HG03460 (cell line): Measurements from ENCODE around the gene DCAF12.
"Not testable (repeated sequence)": the region's sequence is repeated elsewhere in the genome, so short reads cannot be mapped to it uniquely, and the experiment has no call there.

Source experiments
- ATAC-seq: cut with Tn5 transposase; IDR thresholded peaks from one replicate; pipeline ENCODE4 v1.9.1; 2021; ENCODE audit not compliant: unreplicated experiment

DCAF12 gene

DNA sequence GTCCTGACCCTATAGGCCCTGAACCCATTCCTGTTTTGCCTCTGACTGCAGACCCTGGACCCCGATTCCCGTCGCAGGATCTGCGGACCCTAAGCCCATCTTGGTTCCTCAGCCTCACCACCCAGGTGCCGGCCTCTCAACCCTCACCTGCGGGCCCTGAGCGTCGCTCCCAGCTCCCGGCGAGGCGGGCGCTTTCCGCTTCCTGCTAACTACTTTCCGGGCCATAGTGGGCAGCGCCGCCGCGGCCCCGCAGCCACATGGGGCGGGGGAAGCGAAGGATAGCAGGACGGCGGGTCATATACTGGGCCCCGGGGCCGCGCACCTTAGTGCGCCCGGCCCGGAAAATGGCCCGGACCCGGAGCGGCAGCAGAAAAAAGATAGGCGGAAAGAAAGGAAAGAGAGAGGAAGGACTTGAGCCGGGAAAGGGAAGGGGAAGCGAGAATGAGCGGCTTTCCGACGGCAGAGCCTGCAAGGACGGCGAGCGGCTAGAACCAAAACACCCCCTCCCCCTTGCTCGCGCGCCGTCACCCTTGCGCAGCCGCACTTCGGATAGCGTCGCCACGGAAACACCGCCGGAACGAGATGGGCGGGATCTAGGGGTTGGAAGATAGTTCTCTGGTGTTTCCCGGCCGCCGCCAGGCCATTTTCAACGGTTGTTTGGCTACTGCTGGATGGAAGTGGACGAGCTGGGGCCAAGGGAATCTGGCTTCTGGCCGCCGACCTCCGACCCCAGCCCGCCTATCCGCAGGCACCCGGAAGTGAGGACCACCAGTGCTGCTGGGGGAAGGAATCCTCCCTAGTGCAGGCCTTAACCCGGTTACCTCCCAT, at the start of gene DCAF12:
Gene DCAF12 (minus strand): TSS at position 492 of the 828 bp plus-strand sequence. CDS start 267 bp downstream, at position 225.
- ATAC-seq = peak; percentile 76

DNA sequence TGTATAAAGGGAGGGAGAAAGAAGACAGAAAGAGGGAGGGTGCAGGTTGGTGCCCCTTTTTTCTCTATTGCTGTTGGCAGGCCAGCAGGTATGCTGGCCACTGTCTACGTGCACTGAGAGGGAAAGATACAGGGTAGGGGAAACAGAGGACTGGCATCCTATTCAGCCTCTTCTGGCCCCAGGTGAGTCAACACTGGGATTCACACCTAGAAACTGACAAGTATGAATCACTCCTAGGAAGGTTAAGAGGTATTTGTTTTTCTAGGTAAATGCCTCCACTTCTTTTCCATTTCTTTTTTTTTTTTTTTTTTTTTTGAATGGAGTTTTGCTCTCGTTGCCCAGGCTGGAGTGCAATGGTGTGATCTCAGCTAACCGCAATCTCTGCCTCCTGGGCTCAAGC, 49.6 kb upstream of the DCAF12 start:
- ATAC-seq = no peak

DNA sequence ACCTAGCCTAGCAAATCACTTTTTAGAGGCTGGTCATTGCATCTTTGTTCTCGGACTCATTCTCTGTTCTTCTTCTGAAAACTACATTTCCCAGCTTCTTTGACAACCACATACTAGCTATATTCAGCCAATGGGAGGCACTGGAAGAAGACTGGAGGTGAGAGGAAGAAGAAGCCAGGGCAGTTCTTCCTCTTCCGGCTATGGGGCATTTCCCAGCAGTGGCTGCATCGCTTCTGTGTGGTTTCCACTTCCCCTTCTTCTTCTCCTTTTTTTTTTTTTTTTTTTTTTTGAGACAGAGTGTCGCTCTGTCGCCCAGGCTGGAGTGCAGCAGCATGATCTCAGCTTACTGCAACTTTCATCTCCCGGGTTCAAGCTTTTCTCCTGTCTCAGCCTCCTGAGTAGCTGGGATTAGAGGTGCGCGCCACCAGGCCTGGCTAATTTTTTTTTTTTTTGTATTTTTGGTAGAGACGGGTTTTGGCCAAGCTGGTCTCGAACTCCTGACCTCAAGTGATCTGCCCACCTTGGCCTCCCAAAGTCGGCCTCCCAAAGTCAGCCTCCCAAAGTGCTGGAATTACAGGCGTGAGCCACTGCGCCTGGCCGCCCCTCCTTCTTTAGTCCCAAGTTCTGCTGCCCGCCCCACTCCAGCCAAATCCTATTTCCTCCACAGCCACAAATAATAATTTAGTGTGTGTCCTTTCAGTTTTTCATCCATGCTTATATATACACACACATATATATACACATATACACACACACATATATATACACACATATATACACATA, 45.4 kb upstream of the DCAF12 start:
- peak; percentile 67 for ATAC-seq

DNA sequence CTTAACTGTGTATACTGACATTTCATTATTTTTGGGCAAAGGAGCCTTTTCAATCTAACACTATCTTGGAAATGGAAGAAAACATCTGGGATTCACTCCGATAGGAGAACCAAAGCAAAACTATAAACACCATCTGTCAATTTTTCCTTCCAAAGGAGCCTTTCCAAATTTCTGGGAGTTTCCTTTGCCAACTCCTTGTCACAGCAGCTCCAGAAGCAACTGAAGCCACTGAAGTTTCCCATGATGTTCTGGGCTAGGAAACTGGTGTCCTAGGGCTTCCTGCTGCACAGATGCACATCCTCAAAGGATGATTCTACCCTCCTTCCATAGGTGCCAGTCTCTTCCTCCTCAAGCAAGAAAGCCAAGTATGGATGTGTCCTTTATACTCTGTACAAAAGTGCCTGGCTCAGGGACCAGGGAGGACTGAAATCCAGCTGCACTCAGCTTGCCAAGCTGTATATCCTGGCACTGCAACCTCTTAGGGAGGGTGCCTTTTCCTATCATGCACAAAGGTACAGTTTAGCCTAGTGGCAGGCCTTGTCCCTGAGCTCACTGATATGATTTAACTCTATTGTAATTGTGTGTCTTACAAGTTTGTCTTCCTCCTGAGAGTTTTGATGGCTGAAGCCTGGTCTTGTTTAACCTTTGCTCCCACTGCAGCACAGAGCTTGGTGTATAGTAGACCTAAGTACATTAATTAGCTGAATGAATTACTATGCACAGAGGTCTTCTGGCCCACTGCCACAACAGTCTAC, 43.9 kb upstream of the DCAF12 start:
- no peak for ATAC-seq

DNA sequence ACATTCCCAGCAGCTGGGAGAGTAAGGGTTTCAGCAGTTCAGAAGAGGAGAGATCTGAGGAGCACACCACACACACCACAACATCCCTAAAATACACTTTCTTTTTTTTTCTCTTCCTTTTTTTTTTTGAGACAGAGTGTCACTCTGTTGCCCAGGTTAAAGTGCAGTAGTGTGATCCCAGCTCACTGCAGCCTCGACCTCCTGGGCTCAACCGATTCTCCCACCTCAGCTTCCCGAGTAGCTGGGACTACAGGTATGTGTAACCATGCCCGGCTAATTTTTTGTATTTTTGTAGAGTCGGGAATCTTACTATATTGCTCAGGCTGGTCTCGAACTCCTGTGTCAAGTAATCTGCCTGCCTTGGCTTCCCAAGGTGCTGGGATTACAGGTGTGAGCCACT, 42.6 kb upstream of the DCAF12 start:
- no peak for ATAC-seq

DNA sequence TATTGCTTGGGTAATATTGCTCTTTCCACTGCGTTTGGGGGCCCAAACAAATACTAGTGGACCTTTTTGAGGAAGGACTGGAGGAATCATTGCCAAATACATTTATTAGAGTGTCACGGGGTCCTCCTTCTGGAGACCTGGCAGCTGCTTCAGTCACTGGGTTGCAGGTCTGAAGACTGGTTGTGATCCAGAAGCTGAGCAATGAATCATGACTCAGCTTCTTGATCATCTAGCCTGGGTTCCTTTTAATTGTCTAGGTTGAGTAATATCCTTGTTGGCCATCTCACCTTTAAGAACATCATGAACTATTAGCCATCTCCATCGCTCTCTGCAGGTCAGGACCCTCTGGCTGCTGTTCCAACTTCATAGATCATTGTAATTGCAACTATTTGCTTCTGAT, 36.9 kb upstream of the DCAF12 start:
- no peak for ATAC-seq

DNA sequence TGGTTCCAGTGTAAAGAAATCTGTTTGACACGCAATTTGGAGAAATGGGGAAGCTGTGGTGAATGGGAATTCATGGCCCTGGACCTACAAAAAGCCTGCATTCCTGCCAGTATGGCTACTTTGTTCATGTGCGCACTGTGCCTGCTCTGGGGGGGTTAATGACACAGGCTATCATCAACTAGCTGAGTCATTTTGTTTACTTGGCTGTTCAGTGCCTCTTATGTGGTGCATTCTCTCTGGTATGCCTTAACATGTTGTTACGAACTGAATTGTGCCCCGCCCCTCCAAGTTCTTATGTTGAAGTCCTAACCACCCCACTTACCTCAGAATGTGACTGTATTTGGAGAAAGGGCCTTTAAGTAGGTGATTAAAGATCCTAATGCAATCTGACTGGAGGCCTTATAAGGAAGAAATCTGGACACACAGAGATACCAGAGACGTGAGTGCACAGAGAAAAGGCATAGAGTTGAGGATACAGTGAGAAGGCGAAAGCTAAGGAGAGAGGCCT, 31.9 kb upstream of the DCAF12 start:
- ATAC-seq = no peak

DNA sequence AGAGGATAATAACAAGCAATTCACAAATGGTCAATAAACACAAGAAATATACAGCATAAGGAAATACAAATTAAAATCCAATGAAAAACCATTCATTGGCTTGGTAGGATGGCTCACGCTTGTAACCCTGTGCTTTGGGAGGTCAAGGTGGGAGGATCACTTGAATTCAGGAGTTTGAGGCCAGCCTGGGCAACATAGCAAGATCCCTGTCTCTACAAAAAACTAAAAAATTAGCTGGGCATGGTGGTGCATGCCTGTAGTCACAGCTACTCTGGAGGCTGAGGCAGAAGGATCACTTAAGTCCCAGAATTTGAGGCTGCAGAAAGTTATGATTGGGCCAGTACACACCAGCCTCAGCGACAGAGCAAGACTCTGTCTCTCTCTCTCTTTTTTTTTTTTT, 31.4 kb upstream of the DCAF12 start:
- ATAC-seq = no peak

DNA sequence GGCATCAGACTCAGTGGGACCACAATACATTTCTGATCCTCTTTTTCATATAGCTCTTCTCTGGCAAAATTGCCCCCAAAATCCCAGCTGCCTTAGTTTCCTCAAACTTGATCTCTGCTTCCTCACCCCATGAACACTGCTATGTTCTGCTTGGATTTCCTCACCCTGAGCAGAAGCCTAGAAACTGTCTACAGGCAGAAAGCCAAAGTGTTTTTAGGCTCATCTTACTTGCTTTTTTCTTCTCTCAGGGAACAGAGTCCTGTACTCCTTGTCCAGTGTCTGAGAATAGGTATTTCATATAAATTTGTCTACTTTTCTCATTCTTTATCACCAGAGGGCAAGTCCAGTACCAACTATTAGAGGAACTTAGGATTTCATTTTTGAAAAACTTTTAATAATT, 30.8 kb upstream of the DCAF12 start:
- ATAC-seq = no peak

DNA sequence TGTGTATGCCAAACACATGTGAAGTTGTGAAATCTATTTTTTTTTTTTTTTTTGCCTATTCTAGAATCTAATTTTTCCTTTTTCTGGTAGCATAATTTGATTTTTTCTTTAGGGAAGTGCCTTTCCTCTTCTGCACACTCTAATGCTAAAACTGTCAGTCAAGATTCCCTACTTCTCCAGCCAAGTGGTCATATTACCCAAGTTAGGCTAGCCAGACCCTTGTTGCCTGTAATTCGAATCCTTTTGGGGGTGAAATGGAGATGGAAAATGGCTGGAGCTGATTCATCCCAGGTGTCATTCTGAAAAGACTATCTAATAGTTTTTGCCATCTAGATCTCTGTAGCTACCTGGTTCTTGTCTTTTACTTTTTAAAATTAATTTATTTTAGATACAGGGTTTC, 27.6 kb upstream of the DCAF12 start:
- ATAC-seq = no peak

DNA sequence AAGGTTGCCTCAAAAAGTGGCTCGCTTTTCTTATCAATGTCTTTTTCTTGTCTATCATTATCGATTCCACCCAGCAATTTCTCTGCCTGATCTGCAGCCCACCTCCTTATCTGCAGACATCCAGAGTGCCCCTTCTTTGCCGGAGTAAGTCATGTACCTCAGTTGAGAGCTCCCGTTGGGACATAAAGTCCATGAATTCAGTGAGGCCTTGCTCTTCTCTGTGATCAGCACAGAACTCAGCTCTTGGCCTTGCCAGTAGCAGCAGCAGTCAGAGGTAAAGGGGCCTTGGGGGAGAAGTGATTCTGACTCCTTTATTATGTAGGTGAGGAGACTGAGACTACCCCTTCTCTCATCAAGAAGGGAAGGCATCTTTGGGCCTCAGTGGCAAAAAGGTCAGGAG, 24.9 kb upstream of the DCAF12 start:
- ATAC-seq = no peak

DNA sequence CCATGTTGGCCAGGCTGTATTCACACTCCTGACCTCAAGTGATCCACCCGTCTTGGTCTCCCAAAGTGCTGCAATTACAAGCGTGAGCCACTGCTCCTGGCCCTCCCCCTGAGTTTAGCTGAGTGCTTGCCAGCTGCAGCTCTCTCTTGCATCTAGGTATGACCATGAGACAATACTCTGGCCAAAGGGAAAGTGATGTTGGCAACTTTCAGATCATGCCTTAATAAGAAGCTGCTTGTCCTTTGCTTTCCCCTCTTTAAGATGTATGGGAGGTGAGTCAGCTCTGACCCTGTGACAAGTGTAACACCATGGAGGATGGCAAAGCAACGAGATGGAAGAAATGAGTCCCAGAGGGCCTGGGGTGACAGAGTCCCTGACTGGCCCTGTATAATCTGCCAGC, 18.7 kb upstream of the DCAF12 start:
- ATAC-seq = no peak

DNA sequence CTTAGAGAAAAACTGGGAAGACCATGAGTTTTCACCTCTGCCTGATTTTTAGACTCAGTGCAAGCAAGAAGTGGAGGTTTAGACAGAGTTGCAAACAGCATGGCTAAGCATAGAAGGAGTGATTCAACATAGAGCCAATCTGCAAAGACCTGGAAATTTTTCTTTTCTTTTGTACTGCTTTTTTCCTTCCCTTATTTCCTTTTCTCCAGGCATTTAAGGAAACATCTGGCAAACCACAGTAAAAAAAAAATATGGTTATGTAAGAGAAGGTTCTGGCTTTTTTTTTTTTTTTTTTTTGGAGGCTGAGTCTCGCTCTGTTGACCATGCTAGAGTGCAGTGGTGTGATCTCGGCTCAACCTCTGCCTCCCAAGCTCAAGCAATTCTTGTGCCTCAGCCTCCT, 16.6 kb upstream of the DCAF12 start:
- ATAC-seq = no peak

DNA sequence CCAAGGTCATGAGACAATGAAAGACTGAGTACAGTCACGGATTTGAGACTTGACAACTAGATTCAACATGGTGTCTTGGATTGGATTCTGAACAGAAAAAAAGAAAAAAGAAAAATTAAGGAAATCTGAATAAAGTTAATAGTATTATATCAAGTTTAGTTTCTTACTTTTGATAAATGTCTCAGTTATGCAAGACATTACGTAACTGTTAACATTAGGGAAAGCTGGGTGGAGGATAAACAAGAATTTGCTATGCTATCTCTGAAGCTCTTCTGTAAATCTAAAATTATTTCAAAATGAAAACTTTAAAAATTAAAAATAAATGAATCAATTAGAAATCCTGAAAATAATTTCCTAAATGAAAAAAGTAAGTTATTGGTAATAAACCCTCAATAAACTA, 14.4 kb upstream of the DCAF12 start:
- ATAC-seq = no peak

DNA sequence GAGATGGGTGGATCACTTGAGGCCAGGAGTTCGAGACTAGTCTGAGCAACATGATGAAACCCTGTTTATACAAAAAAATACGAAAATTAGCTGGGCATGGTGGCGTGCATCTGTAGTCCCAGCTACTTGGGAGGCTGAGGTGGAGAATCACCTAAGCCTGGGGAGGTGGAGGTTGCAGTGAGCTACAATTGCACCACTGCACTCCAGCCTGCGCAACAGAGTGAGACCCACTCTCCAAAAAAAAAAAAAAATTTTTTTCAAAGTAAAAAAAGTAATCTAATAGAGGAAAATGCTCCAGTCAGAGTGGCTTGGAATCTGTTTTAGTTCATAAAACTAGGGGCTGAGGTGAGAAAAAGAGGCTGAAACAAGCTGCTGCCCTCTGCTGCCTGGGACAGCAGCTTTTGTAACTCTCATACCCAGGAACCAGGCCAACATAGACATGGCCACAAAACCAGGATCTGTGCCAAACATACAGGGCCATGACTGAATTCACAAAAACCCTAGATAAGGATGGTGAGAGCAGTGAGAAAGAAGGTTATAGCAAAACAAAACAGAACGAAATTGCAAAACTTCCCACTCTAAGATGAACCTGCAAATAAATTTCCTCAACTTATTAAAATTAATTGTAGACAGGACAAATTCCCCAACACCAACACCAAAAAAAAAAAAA, 13.1 kb upstream of the DCAF12 start:
- ATAC-seq = no peak

DNA sequence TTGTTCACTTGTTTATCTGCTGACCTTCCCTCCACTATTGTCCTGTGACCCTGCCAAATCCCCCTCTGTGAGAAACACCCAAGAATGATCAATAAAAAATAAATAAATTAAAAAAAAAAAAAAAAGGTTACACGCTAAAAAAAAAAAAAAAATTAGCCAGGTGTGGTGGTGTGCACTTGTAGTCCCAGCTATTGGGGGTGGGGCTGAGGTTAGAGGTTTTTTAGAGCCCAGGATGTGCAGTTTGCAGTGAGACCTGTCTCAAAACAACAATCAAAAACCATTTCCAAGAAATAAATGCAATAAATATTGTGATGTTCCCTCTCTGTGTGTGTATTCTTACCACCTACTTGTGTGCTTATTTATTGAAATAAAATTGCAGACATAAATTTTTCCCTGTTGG, 12.1 kb upstream of the DCAF12 start:
- ATAC-seq = not testable (repeated sequence)

DNA sequence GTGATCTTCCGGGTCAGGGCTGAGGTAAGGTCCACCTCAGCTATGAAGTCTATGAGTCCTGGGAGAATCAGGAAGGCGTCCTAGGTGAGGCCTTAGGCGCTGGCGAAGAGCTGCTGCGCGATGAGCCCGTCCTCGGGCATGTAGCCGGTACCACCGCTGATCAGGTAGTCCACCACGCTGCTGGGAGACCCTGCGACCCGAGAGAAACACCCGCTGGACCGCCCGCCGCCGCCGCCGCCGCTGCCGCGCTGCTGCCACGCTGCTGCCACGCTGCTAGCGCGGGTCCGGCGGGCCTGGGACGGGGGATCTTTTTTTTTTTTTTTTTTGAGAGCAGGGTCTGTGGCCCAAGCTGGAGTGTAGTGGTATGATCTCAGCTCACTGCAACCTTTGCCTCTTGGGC, 8.0 kb upstream of the DCAF12 start:
- ATAC-seq = no peak

DNA sequence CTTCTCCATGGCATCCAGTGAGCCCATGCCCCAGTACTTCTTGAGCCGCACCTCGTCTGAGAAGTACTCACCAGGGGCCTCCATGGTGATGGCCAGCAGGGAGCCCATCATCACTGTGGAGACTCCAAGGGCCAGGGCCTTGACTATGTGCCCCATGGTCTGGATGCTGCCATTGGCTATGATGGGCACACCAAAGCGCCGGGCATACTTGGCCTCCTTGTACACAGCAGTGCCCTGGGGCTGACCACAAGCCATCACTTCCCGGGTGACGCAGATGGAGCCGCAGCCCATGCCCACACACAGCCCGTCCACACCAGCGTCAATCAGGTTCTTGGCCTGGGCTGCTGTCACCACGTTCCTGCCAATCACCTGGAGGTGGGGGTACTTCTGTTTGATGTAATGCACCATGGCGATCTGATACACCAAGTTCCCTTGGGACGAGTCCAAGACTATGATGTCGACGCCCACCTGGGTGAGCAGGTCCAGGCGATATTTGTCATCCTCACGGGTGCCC, 7.0 kb upstream of the DCAF12 start:
- ATAC-seq = no peak

DNA sequence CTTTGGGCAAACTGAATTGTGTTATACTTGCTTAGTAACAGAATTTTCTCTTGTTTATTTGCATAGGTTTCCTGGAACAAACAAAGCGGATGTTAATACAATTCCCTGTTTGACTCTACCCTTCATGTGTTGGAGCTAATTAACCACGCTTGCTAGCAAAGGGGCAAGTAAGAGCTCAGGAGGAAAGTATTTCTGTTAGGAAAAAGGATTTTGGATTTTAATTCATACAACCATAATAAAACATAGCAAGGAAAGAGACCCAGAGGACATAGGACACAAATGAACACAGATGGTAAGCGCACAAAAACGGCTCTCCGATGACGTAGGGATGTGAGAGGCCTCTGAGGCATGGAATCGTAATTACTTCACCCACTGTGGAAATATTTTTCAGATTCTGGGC, 5.1 kb upstream of the DCAF12 start:
- ATAC-seq = no peak

DNA sequence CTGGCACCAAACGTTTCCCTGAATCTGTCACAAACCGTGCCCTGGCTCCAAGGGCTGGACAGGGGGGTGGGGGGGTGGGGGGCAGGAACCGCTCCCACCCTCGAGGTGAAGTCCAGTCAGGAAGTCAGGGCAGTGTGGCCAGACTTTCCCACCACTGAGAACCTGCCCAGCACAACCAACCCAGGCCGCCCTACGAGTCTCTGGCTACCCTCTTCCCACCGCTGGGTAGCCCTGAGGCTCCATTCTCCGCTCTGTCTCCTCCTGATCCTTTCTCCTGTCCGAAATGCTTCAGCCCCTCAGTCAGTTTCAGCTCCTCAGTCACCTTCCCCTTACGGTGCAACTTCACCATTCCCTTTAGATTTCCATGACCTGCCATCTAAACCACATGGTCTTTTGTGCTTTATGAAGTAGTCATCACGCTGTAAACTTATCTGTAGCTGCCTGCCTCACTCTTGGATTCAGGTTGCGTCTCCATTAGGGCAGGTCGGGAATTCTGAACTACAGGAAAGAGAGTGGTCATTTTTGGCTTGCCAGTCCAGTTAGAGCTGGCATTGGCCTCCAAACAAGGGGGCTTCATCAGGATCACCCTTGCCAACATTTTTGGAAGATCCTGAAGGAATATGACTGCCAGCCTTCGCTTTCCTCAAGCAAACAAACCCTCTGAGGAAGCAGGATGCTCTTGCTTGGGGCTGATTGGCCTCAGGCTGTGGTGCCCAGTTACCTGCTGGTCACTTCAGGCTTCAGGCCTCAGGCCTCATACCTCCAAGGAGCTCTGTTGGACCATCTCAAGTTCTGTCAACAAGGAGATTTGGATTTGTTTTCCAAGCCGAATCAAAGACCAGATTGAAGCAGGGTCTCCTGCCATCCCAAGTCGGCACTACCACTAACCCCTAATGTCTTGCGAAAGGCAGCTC, 794 bp upstream of the DCAF12 start:
- no peak for ATAC-seq
